ENCODE data around the gene TMEM178B.

The TMEM178B gene

GRCh38 chr7:141042222-141043193 lies 31.4 kb upstream of the TMEM178B start:
- TF ChIP-seq, protein P1, sequence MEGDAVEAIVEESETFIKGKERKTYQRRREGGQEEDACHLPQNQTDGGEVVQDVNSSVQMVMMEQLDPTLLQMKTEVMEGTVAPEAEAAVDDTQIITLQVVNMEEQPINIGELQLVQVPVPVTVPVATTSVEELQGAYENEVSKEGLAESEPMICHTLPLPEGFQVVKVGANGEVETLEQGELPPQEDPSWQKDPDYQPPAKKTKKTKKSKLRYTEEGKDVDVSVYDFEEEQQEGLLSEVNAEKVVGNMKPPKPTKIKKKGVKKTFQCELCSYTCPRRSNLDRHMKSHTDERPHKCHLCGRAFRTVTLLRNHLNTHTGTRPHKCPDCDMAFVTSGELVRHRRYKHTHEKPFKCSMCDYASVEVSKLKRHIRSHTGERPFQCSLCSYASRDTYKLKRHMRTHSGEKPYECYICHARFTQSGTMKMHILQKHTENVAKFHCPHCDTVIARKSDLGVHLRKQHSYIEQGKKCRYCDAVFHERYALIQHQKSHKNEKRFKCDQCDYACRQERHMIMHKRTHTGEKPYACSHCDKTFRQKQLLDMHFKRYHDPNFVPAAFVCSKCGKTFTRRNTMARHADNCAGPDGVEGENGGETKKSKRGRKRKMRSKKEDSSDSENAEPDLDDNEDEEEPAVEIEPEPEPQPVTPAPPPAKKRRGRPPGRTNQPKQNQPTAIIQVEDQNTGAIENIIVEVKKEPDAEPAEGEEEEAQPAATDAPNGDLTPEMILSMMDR (IDR thresholded peaks at IDR 0.05; ENCODE audit: unreplicated experiment in 3 of 3), result no peak
- no peaks in the 10 kb centered on the region for H3K36me3 Mint-ChIP-seq (ENCODE audit: low read depth)
- H3K4me3 Mint-ChIP-seq, result no peak overlapping the region
- H3K27me3 Mint-ChIP-seq (ENCODE audit: low read depth), result no peaks in the 10 kb centered on the region
- H3K27ac Mint-ChIP-seq, result no peak overlapping the region
- peaks cover 6% of the 10 kb centered on the region for H3K9me3 Mint-ChIP-seq
- no peaks in the 10 kb centered on the region for H3K4me1 Mint-ChIP-seq

DNA sequence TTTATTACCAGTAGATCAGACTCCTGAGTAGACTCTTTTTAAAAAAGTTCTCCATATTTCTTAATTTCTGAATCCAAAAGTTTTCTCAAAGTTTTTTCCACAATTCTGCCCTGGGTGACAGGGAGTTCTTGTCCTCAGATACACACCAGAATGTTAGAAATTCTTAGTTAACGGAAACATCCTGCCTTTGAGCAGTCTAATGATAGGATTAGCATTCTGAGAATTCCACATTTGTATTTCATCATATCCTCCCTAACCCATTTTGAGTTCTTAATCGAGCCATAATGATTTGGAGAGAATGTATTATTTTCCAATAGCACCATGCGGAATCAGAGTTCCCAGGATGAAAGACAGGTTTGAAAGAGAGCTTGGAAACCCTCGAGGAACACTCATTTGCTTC lies 30.2 kb upstream of the TMEM178B start:
- TF ChIP-seq, protein P1 (IDR thresholded peaks at IDR 0.05; ENCODE audit: unreplicated experiment in 3 of 3), result no peak
- H3K4me1 Mint-ChIP-seq, result no peaks in the 10 kb centered on the region
- no peak overlapping the region for H3K27ac Mint-ChIP-seq
- no peak overlapping the region for H3K4me3 Mint-ChIP-seq
- no peaks in the 10 kb centered on the region for H3K36me3 Mint-ChIP-seq (ENCODE audit: low read depth)
- H3K9me3 Mint-ChIP-seq, result peaks cover 6% of the 10 kb centered on the region
- no peaks in the 10 kb centered on the region for H3K27me3 Mint-ChIP-seq (ENCODE audit: low read depth)

GRCh38 chr7:141045126-141045841 lies 28.6 kb upstream of the TMEM178B start:
- Mint-ChIP-seq H3K4me3 (no peak overlapping the region), H3K27ac (no peak overlapping the region), H3K36me3 (ENCODE audit: low read depth) (no peaks in the 10 kb centered on the region), H3K4me1 (no peaks in the 10 kb centered on the region), H3K27me3 (ENCODE audit: low read depth) (peaks cover 3% of the 10 kb centered on the region), H3K9me3 (no peaks in the 10 kb centered on the region)
- TF ChIP-seq, protein P1 (IDR thresholded peaks at IDR 0.05; ENCODE audit: unreplicated experiment in 3 of 3), result no peak

GRCh38 chr7:141045842-141046620 lies 27.8 kb upstream of the TMEM178B start:
- Mint-ChIP-seq H3K27ac (no peak overlapping the region), H3K4me1 (no peaks in the 10 kb centered on the region), H3K9me3 (no peaks in the 10 kb centered on the region), H3K4me3 (no peak overlapping the region), H3K36me3 (ENCODE audit: low read depth) (no peaks in the 10 kb centered on the region), H3K27me3 (ENCODE audit: low read depth) (peaks cover 3% of the 10 kb centered on the region)
- TF ChIP-seq, protein P1 (IDR thresholded peaks at IDR 0.05; ENCODE audit: unreplicated experiment in 3 of 3), result no peak

GRCh38 chr7:141053626-141054025 lies 20.2 kb upstream of the TMEM178B start:
- H3K4me3 Mint-ChIP-seq, result no peak overlapping the region
- TF ChIP-seq, protein P1 (IDR thresholded peaks at IDR 0.05; ENCODE audit: unreplicated experiment in 3 of 3), result no peak
- peaks cover 3% of the 10 kb centered on the region for H3K27me3 Mint-ChIP-seq (ENCODE audit: low read depth)
- H3K9me3 Mint-ChIP-seq, result no peaks in the 10 kb centered on the region
- H3K36me3 Mint-ChIP-seq (ENCODE audit: low read depth), result no peaks in the 10 kb centered on the region
- H3K27ac Mint-ChIP-seq, result no peak overlapping the region
- no peaks in the 10 kb centered on the region for H3K4me1 Mint-ChIP-seq
